Left ventricle myocardium inferior (tissue), 1 donor: Measurements from ENCODE around the gene PVALEF. TPM values are rescaled to one million over a fixed set of nuclear protein-coding genes. Genes with fewer than 3 reads are reported as not detected.
A peak's percentile ranks its signal among the peaks of the same experiment; 100 is the strongest.

Experiments used
- DNase-seq: peaks from one replicate; pipeline ENCODE4 v3.0.0-alpha.2; 2020
- H3K27ac ChIP-seq: fragments of 200-600 bp; replicated peaks from 2 replicates; pipeline ENCODE4 v1.8.0; 2021
- H3K27me3 ChIP-seq: fragments of 200-600 bp; 2 replicates; pipeline ENCODE4 v1.8.0; 2021; ENCODE audit warnings: low read depth
- H3K36me3 ChIP-seq: fragments of 200-600 bp; 2 replicates; pipeline ENCODE4 v1.8.0; 2021
- H3K4me1 ChIP-seq: fragments of 200-600 bp; 2 replicates; pipeline ENCODE4 v1.8.0; 2021
- H3K4me3 ChIP-seq: fragments of 200-600 bp; 2 replicates; pipeline ENCODE4 v1.8.0; 2021; ENCODE audit warnings: mild to moderate bottlenecking, moderate library complexity
- H3K9me3 ChIP-seq: fragments of 200-600 bp; replicated peaks from 2 replicates; pipeline ENCODE4 v1.8.0; 2021
- intact Hi-C: fragments of 100-400 bp; cut with micrococcal nuclease; formaldehyde crosslinking; loops from one replicate; pipeline ENCODE4 v1.11.0; 2022
- total RNA-seq: library from RNA; stranded (reverse); fragmentation: NEBNext Ultra II Directional; extraction: Animal tissue kit (Norgen Biotek cat#: 25700); gene quantifications from one replicate; pipeline ENCODE4 v1.2.1, GENCODE V29; 2021
- TF ChIP-seq, protein P1 (sequence below): fragments of 200-600 bp; IDR thresholded peaks from 2 replicates; pipeline ENCODE4 v1.8.0; 2021; ENCODE audit warnings: antibody characterized with exemption, mild to moderate bottlenecking, borderline replicate concordance
- donor health status: DM: no; HTN: yes; CAD: no; lungs with severe emphysema.

The PVALEF gene
- total RNA-seq, 1 donor from 2014 or later = not detected

DNA sequence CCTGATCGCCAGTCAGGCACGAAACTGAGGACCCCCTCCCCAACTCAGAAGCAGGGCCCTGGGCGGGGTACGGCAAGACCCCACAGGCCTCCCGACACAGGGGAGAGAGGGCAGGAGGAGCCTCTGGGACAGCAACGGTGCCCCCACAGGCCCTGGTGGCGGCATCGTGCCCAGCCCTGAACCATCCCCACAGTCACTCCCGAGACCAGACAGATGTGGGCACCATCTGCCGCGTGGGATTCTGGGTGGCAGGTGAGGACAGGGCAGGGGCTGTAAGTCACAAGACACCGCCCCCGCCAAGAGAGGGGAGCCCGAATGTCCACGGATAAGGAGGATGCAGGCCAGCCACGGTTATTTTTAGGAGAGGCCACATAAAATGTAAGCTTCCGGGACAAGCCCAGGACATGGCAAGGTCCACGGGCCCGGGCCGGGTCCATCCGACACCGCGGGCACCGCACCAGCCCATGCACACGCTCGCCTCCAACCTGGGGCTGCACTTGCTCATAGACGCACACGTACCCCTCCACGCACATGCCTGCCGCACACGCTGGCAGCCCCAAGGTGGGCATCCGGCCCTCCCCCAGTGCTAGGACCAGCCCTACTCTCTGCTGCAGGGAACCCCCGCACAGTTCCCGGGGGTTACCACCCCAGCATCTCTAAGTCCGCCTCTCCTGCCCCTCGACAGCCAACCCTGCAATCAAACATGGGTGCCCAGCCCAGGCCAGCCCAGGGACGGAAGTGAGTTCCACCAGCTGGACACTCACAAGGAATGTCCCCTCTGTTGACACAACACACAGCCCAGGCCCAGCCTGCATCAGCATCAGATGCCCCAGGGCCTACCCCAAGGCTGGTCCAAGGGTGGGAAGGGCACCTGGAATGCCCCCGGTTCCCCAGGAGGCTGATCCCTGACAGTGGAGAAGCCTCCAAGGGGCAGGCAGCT lies 8.2 kb upstream of the PVALEF start:
- TF ChIP-seq, protein P1, sequence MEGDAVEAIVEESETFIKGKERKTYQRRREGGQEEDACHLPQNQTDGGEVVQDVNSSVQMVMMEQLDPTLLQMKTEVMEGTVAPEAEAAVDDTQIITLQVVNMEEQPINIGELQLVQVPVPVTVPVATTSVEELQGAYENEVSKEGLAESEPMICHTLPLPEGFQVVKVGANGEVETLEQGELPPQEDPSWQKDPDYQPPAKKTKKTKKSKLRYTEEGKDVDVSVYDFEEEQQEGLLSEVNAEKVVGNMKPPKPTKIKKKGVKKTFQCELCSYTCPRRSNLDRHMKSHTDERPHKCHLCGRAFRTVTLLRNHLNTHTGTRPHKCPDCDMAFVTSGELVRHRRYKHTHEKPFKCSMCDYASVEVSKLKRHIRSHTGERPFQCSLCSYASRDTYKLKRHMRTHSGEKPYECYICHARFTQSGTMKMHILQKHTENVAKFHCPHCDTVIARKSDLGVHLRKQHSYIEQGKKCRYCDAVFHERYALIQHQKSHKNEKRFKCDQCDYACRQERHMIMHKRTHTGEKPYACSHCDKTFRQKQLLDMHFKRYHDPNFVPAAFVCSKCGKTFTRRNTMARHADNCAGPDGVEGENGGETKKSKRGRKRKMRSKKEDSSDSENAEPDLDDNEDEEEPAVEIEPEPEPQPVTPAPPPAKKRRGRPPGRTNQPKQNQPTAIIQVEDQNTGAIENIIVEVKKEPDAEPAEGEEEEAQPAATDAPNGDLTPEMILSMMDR = no peak
- no peak for DNase-seq

DNA sequence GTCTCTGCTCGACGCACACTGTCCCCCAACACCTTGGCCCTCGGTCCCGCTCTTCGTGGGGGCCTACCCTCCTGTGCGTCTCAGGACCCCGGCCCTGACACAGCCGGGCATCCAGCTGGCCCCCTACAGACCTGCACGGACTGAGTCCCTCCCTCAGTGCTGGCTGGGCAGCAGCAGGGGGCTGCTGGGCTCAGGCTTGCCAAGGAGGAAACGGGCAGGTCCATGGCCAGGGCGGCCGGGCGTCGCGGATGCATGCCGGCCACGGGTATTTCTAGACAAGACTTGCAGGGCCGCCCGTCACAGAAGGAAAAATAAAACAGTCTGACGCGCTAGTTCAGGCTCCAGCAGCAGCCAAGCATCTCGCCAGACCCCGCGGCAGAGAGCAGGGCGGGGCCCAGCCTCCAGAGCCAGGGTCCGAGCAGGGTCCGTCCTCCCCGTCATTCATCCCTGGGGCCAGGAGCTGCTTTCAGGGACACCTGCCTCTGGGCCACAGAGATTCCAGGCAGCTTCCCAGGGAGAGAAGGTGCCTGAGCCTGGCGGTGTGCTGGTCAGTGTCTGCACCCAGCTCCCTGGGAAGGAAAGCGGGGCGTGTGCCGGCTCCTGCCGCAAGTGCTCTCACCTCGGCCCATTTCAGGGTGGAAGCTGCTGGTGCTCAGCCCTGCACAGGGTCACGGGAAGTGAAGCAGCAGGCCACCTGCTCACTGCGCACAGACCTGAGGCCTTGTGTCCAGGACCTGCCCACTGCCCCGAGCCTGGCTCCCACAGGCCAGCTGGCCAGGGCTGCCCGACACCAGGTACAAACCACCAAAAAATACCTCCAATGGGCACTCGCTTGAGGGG lies 7.2 kb upstream of the PVALEF start:
- Histone ChIP-seq H3K4me1 (peaks cover 25% of the 10 kb centered on the region), H3K9me3 (no peaks in the 10 kb centered on the region), H3K27ac (no peak overlapping the region), H3K27me3 (no peaks in the 10 kb centered on the region), H3K4me3 (no peak overlapping the region), H3K36me3 (no peaks in the 10 kb centered on the region)
- DNase-seq = no peak
- intact Hi-C loops = no loop called here
- TF ChIP-seq, protein P1 = no peak

More for the DNA sequence above, 8.2 kb upstream of the PVALEF start:
- intact Hi-C loops = no loop called here
- H3K27me3 ChIP-seq = no peaks in the 10 kb centered on the region
- H3K9me3 ChIP-seq = no peaks in the 10 kb centered on the region
- no peaks in the 10 kb centered on the region for H3K36me3 ChIP-seq
- no peak overlapping the region for H3K4me3 ChIP-seq
- H3K4me1 ChIP-seq = peaks cover 25% of the 10 kb centered on the region
- H3K27ac ChIP-seq = no peak overlapping the region

DNA sequence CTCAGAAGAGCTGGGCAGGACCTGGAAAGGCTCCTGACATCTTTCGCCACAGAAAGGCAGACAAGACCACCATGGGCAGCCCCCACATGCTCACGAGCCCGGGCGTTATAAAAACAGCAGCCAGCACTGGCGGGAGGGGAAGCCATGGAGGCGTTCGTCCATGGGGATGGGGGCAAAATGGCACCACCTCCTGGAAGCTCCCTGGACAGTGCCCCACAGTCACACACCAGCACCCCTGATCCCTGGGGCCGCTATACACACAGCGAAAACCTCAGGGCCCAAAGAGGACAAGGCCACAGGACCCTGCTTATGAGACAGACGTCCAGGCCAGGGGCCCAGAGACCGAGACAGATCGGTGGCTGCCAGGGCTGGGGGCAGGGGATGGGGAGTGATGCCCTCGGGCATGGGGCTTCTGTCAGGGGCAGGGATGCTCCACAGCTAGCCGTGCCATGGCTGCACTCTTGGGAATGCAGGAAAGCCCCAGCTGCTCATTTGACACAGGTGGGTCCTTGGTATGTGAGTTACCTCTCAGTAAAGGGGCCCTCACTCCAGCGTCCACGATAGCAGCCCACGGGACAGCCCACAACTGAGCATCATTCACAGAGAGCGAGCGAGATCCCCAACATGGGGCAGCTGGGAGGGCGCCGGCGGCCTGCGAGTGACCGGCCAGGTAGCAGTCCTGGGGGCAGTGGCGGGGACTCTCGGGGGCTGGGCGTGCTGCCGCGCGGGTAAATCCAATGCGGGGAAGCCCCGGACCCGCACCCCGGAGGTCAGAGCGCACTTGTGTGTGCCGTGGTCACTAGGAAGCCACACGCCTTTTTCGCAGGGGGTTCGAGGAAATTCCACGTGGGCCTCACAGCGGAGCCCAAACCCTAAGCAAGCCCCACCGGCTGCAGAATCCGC lies 6.4 kb upstream of the PVALEF start:
- intact Hi-C loops = no loop called here
- no peak overlapping the region for H3K27ac ChIP-seq
- peaks cover 17% of the 10 kb centered on the region for H3K4me1 ChIP-seq
- no peak for DNase-seq
- TF ChIP-seq, protein P1 = no peak
- no peaks in the 10 kb centered on the region for H3K9me3 ChIP-seq
- peak overlapping the region; percentile 64 for H3K4me3 ChIP-seq
- H3K36me3 ChIP-seq = no peaks in the 10 kb centered on the region
- peaks cover 5% of the 10 kb centered on the region for H3K27me3 ChIP-seq

DNA sequence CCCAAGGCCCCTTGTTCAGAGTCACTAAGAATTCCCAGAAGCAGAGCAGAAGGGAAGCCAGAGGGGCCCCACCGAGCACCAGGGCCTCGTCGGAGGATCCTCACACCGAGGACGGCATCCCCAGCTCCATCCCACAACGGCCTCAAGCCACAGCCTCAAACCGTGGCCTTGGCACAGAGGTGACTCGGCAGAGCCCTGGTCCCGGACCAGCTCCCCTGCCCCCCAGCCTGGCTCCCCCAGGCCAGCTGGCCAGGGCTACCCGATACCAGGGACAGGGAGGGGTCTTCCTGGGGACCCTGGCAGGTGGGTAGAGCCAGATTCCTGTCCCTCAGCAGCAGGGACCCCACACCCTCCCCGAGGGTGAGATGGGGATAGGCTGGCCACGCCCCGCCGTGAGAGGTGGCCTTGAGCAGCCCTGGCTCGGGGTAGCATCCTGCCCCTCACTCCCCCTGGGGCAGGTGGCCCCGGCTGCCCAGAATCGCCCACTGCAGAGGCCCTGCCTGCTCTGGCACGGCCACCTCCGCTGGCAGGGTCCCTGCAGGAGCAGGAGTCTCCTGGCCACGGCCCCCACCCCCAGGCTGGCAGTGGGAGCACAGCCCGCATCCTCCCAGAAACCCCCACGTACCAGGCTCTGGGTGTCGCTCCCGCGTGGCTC lies 5.6 kb upstream of the PVALEF start:
- peak overlapping the region; percentile 64 for H3K4me3 ChIP-seq

More for the DNA sequence above, 5.6 kb upstream of the PVALEF start:
- Histone ChIP-seq H3K36me3 (no peaks in the 10 kb centered on the region), H3K4me1 (peaks cover 17% of the 10 kb centered on the region), H3K9me3 (no peaks in the 10 kb centered on the region), H3K27ac (peak overlapping the region; percentile 69), H3K27me3 (peaks cover 6% of the 10 kb centered on the region)
- intact Hi-C loops = no loop called here
- TF ChIP-seq, protein P1 = no peak
- DNase-seq = no peak
